Lower lobe of right lung (tissue), 2 donors: ENCODE results near the gene DNAAF8. TPM values are rescaled to one million over a fixed set of nuclear protein-coding genes. Genes with fewer than 3 reads are reported as not detected.
A peak's percentile ranks its signal among the peaks of the same experiment; 100 is the strongest.

Source experiments
- ATAC-seq, 2 donors: fragments of 200-7000 bp; cut with Tn5 transposase; one replicate each; pipeline ENCODE4 v1.9.1; 2020 to 2022; ENCODE audit warnings: mild to moderate bottlenecking in 2 of 2, moderate library complexity in 2 of 2
- DNase-seq: peaks from one replicate; pipeline ENCODE4 v3.0.0-alpha.2; 2020
- H3K27ac ChIP-seq: fragments of 200-600 bp; one replicate; pipeline ENCODE4 v1.8.0; 2022
- H3K27me3 ChIP-seq: fragments of 200-600 bp; one replicate; pipeline ENCODE4 v1.8.0; 2022; ENCODE audit warnings: low read depth
- H3K36me3 ChIP-seq: fragments of 200-600 bp; one replicate; pipeline ENCODE4 v1.8.0; 2022; ENCODE audit warnings: mild to moderate bottlenecking
- H3K4me1 ChIP-seq: fragments of 200-600 bp; one replicate; pipeline ENCODE4 v1.8.0; 2022
- H3K4me3 ChIP-seq: fragments of 200-600 bp; one replicate; pipeline ENCODE4 v1.8.0; 2022; ENCODE audit warnings: mild to moderate bottlenecking
- H3K9me3 ChIP-seq: fragments of 200-600 bp; one replicate; pipeline ENCODE4 v1.8.0; 2022
- intact Hi-C: fragments of 100-400 bp; cut with DNase I; formaldehyde crosslinking; loops from one replicate; pipeline ENCODE4 v1.11.0; 2022
- total RNA-seq: library from RNA; stranded (reverse); fragmentation: NEBNext Ultra II Directional; extraction: Animal tissue kit (Norgen Biotek cat#: 25700); gene quantifications from one replicate; pipeline ENCODE4 v1.2.1, GENCODE V29; 2021
- TF ChIP-seq, protein P1 (sequence below): fragments of 200-600 bp; IDR thresholded peaks from one replicate; pipeline ENCODE4 v1.8.0; 2022; ENCODE audit warnings: antibody characterized with exemption, mild to moderate bottlenecking
- donor health status: DM: no; HTN: yes; CAD: no; lungs with severe emphysema.

The DNAAF8 gene
- total RNA-seq, 1 donor from 2014 or later, result 3.4 TPM

DNA sequence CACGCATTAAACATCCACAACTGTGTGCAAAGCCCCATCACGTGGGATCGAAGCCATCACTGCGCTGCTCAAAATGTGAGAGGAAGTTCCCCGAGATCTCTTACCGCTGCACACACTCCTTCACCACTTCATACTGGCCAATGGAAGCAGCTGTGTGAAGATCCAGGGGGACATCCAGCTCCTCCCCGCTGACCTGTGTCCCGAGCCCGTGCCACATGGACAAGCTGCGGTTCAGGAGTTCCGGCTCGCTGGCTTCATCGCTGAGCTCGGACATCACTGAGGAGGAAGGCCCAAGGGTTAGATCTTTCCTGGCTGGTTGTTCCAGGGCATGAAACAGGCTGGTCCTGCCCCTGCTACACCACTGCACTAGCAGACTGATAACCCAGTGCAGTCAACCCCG, 4.5 kb upstream of the DNAAF8 start:
- peaks cover 11% of the 10 kb centered on the region for H3K4me1 ChIP-seq
- no peak overlapping the region for H3K4me3 ChIP-seq
- no peaks in the 10 kb centered on the region for H3K9me3 ChIP-seq
- intact Hi-C loops, result no loop called here
- TF ChIP-seq, protein P1, sequence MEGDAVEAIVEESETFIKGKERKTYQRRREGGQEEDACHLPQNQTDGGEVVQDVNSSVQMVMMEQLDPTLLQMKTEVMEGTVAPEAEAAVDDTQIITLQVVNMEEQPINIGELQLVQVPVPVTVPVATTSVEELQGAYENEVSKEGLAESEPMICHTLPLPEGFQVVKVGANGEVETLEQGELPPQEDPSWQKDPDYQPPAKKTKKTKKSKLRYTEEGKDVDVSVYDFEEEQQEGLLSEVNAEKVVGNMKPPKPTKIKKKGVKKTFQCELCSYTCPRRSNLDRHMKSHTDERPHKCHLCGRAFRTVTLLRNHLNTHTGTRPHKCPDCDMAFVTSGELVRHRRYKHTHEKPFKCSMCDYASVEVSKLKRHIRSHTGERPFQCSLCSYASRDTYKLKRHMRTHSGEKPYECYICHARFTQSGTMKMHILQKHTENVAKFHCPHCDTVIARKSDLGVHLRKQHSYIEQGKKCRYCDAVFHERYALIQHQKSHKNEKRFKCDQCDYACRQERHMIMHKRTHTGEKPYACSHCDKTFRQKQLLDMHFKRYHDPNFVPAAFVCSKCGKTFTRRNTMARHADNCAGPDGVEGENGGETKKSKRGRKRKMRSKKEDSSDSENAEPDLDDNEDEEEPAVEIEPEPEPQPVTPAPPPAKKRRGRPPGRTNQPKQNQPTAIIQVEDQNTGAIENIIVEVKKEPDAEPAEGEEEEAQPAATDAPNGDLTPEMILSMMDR, result no peak
- DNase-seq, result no peak
- H3K36me3 ChIP-seq, result peaks cover 51% of the 10 kb centered on the region
- no peak overlapping the region for H3K27ac ChIP-seq
- no peak for ATAC-seq
- no peaks in the 10 kb centered on the region for H3K27me3 ChIP-seq

DNA sequence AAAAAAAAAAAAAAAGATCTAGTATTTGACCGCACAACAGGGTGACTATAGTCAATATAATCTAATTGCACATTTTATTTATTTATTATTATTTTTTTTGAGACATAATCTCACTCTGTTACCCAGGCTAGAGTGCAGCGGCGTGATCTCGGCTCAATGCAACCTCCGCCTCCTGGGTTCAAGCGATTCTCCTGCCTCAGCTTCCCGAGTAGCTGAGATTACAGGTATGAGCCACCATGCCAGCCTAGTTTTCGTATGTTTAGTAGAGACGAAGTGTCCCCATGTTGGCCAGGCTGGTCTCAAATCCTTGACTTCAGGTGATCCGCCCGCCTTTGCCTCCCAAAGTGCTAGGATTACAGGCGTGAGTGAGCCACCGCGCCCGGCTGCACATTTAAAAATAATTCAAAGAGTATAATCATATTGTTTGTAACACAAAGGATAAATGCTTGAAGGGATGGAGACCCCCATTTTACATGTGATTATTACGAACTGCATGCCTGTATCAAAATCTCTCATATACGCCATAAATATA, 1.1 kb upstream of the DNAAF8 start:
- TF ChIP-seq, protein P1, result no peak
- intact Hi-C loops, result no loop called here
- Histone ChIP-seq H3K36me3 (peaks cover 19% of the 10 kb centered on the region), H3K4me1 (peaks cover 18% of the 10 kb centered on the region), H3K27ac (peak overlapping the region; percentile 85), H3K9me3 (no peaks in the 10 kb centered on the region), H3K27me3 (no peaks in the 10 kb centered on the region), H3K4me3 (peak overlapping the region; percentile 98)
- DNase-seq, result no peak
- ATAC-seq, result no peak

DNA sequence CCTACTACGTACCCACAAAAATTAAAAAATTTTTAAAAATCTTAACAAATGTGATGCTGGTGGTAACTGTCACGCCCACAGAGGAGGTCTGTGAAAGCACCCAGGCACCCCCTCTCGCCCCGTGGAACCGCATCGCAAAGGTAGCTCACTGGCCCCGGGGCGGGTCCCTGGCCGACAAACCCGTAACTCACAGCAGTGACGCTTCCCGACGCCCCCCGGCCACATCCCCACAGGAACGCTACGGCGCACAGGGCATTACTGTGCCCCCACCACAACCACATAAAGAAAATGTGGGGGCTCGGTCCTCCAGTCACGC, 632 bp upstream of the DNAAF8 start:
- intact Hi-C loops, result no loop called here
- ATAC-seq (peak in 1 of 2 donors; percentile 8), DNase-seq (no peak)
- peak overlapping the region; percentile 98 for H3K4me3 ChIP-seq
- peaks cover 15% of the 10 kb centered on the region for H3K36me3 ChIP-seq
- H3K27me3 ChIP-seq, result no peaks in the 10 kb centered on the region
- no peaks in the 10 kb centered on the region for H3K9me3 ChIP-seq
- peaks cover 18% of the 10 kb centered on the region for H3K4me1 ChIP-seq
- TF ChIP-seq, protein P1, result no peak
- peak overlapping the region; percentile 85 for H3K27ac ChIP-seq

DNA sequence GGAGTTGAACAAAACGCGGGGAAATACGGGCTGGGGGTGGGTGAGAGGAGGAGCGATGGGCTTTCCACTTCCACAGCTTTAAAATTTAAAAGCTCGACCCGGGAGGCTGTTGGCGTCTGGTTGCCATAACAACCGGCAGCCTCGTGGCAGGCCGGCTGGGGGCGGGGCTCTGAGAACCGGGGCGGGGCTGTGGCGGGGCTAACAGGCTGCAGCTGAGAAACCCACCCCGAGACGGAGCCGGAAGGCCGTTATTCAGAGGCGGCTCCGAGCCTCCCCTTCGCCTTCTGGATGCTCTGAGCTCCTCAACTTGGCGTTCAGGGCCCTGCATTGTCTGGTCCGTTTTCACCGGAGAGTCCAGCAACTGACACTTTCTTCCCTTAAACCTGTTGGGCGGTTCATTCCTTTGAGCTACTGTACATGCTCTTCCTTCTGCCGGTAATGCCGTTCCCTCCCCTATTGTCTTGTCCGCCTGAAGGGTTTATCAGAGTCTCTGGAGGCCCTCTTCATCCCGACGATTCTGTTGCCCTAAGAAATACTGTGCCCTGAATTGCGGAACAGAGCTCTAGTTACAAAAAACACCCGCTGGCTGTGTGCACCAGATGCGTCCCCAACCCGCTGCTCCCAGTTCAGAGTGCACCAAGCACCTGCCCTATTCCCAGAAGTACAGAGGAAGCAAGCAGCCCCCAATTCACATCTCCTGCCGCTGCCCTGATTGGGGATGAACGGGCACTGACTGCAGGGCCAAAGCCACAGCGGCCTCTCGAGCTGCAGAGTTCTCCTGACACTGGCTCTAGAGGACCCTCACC, 596 bp downstream of the DNAAF8 start:
- peak overlapping the region; percentile 85 for H3K27ac ChIP-seq
- TF ChIP-seq, protein P1, result no peak
- no peaks in the 10 kb centered on the region for H3K9me3 ChIP-seq
- peaks cover 3% of the 10 kb centered on the region for H3K36me3 ChIP-seq
- DNase-seq (peak; percentile 93), ATAC-seq (peak; percentile 87 to 90)
- H3K4me1 ChIP-seq, result peaks cover 18% of the 10 kb centered on the region
- intact Hi-C loops, result no loop called here
- H3K4me3 ChIP-seq, result peak overlapping the region; percentile 98
- no peaks in the 10 kb centered on the region for H3K27me3 ChIP-seq

DNA sequence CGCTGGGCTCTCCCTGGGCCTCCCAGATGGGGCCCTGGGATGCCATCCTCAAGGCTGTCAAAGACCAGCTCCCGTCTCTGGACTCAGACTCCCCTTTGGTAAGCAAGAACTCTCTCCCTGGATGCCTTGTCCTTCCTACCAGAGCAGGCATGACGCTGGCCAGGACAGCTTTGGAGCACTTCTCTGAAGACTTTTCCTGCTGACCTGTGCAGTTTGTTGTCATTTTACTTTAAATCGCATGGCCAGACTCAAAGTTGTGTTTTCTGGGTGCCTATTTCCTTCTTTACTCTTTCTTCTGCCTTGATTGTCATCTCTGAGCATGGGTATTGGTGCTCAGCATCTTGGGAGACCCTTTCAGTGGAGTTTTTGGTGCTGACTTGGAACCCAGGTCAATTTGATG, 2.2 kb downstream of the DNAAF8 start:
- intact Hi-C loops, result no loop called here
- Histone ChIP-seq H3K27ac (no peak overlapping the region), H3K4me3 (no peak overlapping the region), H3K27me3 (no peaks in the 10 kb centered on the region), H3K36me3 (no peaks in the 10 kb centered on the region), H3K9me3 (no peaks in the 10 kb centered on the region), H3K4me1 (peaks cover 18% of the 10 kb centered on the region)
- no peak for ATAC-seq
- TF ChIP-seq, protein P1, result no peak
- no peak for DNase-seq
